IPS-20b (cell line): ENCODE measurements around the gene GPR176.

Experiments used
- H3K27ac ChIP-seq: one replicate; pipeline ENCODE4 v1.5.1; 2013; ENCODE audit warnings: low read length
- H3K27me3 ChIP-seq: 2 replicates; pipeline ENCODE4 v1.6.1; 2013; ENCODE audit warnings: mild to moderate bottlenecking, low read length, inconsistent platforms; ENCODE audit not compliant: insufficient read depth
- H3K36me3 ChIP-seq: 2 replicates; pipeline ENCODE4 v1.6.1; 2013; ENCODE audit warnings: low read depth, mild to moderate bottlenecking, inconsistent platforms, low read length, moderate library complexity; ENCODE audit not compliant: insufficient read depth
- H3K4me1 ChIP-seq: 2 replicates; pipeline ENCODE4 v1.6.1; 2013; ENCODE audit warnings: mild to moderate bottlenecking, control low read depth, inconsistent platforms, low read length, moderate library complexity; ENCODE audit not compliant: insufficient read depth
- H3K4me3 ChIP-seq: 2 replicates; pipeline ENCODE4 v1.5.1; 2013; ENCODE audit warnings: mild to moderate bottlenecking, low read length, inconsistent platforms
- H3K9ac ChIP-seq: 2 replicates; pipeline ENCODE4 v1.6.1; 2013; ENCODE audit warnings: low read depth, mild to moderate bottlenecking, inconsistent platforms, low read length, moderate library complexity
- H3K9me3 ChIP-seq: 2 replicates; pipeline ENCODE4 v1.6.1; 2013; ENCODE audit warnings: mild to moderate bottlenecking, low read depth, low read length, inconsistent platforms; ENCODE audit not compliant: insufficient read depth

Gene GPR176, protein sequence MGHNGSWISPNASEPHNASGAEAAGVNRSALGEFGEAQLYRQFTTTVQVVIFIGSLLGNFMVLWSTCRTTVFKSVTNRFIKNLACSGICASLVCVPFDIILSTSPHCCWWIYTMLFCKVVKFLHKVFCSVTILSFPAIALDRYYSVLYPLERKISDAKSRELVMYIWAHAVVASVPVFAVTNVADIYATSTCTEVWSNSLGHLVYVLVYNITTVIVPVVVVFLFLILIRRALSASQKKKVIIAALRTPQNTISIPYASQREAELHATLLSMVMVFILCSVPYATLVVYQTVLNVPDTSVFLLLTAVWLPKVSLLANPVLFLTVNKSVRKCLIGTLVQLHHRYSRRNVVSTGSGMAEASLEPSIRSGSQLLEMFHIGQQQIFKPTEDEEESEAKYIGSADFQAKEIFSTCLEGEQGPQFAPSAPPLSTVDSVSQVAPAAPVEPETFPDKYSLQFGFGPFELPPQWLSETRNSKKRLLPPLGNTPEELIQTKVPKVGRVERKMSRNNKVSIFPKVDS

DNA sequence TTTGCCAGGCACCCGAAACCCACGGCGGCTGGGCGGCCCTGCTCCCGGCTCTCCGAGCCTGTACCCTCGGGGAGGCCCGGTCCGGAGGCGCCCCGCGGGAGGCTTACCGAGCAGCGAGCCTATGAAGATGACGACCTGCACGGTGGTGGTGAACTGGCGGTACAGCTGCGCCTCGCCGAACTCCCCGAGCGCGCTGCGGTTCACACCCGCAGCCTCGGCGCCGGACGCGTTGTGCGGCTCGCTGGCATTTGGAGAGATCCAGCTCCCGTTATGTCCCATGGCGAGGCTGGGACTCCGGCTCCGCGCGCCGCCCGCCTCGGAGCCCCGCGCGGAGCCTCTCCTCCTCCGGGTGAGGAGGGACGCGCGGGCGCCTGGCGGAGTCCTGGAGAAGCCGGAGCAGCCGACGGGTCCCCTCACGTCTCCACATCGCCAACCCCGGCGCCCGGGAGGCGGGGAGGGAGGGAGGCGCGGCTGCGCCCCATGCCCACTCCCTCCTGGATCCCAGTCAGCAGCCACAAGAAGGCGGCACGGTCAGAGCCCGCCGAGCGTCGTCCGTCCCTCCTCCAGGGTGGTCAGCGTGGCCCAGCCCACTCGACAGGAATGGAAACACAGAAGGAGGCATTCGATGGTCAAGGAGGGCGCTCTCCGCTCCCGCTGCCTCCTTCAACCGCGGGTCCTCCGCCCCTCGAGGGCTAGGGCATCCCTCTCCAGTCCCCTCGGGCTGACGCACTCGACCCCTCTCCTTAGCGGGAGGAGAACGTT is at the start of gene GPR176:
GPR176 (minus strand) TSS at position 519 of the 762 bp plus-strand sequence; CDS start at position 279, 240 bp downstream.
- peak within 1 kb of the TSS; percentile 67 for H3K27ac ChIP-seq
- peak within 1 kb of the TSS; percentile 91 for H3K9ac ChIP-seq
- H3K36me3 ChIP-seq, result peaks cover 22% of the 10 kb centered on the region; the same call in 1 of the 2 replicates
- H3K4me3 ChIP-seq, result peak within 1 kb of the TSS; percentile 94
- peaks cover 24% of the 10 kb centered on the region; the same call in 1 of the 2 replicates for H3K4me1 ChIP-seq
- H3K9me3 ChIP-seq, result no peaks in the 10 kb centered on the region
- peaks cover 20% of the 10 kb centered on the region for H3K27me3 ChIP-seq

DNA sequence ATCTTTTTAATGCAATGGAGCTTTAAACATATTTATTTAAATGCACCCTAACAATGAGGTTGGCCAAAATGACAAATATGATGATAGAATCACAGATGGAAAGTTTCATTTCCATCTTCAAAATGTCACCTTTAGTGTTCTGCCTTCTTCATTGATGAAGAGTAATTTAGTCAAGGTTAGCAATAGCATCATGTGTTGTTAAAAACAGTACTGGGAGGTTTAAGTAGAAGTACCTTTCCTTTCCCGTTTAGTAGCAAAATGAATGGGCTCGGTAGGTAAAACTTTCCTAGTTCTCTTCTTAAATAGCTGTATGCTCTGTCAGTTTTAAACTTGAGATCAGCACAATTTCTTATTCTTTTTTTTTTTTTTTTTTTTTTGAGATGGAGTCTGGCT is 48.9 kb upstream of the GPR176 start:
- H3K9me3 ChIP-seq, result no peaks in the 10 kb centered on the region
- H3K9ac ChIP-seq, result no peak overlapping the region
- no peak overlapping the region for H3K27ac ChIP-seq
- H3K27me3 ChIP-seq, result no peaks in the 10 kb centered on the region
- peaks cover 74% of the 10 kb centered on the region for H3K36me3 ChIP-seq
- no peaks in the 10 kb centered on the region for H3K4me1 ChIP-seq
- no peak overlapping the region for H3K4me3 ChIP-seq

DNA sequence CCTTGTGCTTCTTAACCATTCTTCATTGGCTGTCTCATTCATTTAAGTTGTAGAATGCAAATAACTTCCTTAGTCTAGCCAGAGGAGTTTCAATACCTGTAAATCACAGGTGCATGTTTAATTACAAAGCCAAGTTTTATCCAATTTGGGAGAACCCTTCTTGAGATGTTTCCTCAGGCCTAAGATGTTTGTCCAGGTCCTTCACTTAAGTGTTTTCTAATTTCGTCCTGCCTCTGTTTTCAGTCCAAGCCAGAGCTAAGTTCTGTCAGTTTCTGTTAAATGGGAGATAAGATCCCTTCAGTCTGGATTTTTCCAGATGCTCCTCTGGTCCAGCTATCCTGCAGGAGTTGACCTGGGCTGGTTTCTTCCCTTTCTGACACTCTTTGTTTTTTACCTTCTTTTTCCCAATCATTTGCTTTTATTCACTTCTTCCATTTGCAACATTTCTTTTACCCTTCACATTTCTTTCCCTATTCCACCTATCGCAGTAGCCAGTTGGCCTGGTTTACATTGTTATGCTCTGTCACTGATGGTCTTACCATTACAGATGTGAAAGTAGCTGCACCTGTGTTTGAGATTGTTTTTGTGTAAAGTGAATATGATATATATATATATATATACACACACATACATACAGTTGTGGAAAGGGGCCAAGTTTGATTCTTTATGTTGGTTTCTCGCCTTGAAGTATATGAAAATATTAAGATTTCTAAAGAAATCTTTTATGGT is 48.4 kb upstream of the GPR176 start:
- H3K4me1 ChIP-seq, result no peaks in the 10 kb centered on the region
- H3K27ac ChIP-seq, result no peak overlapping the region
- H3K9me3 ChIP-seq, result no peaks in the 10 kb centered on the region
- H3K27me3 ChIP-seq, result no peaks in the 10 kb centered on the region
- H3K9ac ChIP-seq, result no peak overlapping the region
- H3K36me3 ChIP-seq, result peaks cover 74% of the 10 kb centered on the region
- H3K4me3 ChIP-seq, result no peak overlapping the region

DNA sequence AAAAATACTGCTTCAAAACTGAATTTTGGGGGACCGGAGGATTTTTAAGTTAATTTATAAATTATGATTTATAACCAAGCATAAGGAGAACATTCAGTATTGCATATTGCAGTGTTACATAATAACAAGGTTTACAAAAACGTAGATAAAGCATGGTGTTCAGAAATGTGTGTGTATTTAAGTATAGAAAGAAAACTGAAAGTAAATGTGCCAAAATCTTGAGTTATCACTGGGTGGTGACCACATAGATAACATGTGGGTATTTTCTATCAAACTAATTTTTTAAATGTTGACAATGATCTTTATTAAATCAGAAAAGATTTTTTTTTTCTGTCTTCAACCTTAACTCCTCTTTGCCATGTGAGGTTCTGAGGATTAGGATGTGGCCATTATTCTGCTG is 46.5 kb upstream of the GPR176 start:
- Histone ChIP-seq H3K9me3 (no peaks in the 10 kb centered on the region), H3K9ac (no peak overlapping the region), H3K27me3 (no peaks in the 10 kb centered on the region), H3K36me3 (peaks cover 80% of the 10 kb centered on the region), H3K4me1 (no peaks in the 10 kb centered on the region), H3K27ac (no peak overlapping the region), H3K4me3 (no peak overlapping the region)

DNA sequence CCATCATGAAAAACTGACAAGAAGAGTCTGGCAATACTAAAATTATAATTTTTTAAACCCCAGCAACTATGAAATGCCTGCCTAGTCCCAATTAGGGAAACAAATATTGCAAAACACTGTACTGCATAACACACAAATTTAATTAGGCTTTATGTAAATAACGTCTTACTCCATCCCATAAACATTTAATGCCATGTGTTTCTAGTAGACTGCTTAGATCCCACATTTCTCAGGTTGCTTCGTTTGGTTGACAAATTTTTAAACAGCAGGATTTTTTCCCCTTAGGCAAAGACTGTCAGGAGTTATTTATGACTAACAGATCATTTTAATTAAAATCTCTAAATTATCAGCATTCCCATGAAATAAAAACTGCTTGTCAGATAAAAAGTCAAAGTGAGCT is 43.7 kb upstream of the GPR176 start:
- H3K36me3 ChIP-seq, result peaks cover 91% of the 10 kb centered on the region
- H3K27me3 ChIP-seq, result no peaks in the 10 kb centered on the region
- H3K27ac ChIP-seq, result no peak overlapping the region
- H3K4me1 ChIP-seq, result no peaks in the 10 kb centered on the region
- H3K9me3 ChIP-seq, result no peaks in the 10 kb centered on the region
- H3K9ac ChIP-seq, result no peak overlapping the region
- no peak overlapping the region for H3K4me3 ChIP-seq

DNA sequence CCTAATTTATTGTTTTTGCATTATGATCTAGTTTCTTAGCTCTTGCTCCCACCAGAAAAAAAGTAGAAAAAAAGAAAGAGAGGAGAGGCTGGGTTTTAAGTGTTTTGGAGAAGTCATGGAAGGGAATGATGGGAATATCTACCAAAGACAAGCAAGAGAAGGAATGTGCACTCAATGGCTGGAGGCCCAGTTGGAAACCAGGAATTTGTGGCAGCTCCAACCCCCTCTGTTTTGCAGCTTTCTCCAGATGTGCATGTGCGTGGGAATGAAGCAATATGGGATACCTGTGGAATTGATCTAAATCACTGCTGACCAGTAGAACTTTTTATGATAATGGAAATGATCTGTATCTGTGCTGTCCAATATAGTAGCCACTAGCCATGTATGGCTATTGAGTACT is 41.0 kb upstream of the GPR176 start:
- H3K4me1 ChIP-seq, result no peaks in the 10 kb centered on the region
- peaks cover 92% of the 10 kb centered on the region for H3K36me3 ChIP-seq
- H3K27ac ChIP-seq, result no peak overlapping the region
- H3K9ac ChIP-seq, result no peak overlapping the region
- H3K9me3 ChIP-seq, result no peaks in the 10 kb centered on the region
- H3K27me3 ChIP-seq, result no peaks in the 10 kb centered on the region
- no peak overlapping the region for H3K4me3 ChIP-seq

DNA sequence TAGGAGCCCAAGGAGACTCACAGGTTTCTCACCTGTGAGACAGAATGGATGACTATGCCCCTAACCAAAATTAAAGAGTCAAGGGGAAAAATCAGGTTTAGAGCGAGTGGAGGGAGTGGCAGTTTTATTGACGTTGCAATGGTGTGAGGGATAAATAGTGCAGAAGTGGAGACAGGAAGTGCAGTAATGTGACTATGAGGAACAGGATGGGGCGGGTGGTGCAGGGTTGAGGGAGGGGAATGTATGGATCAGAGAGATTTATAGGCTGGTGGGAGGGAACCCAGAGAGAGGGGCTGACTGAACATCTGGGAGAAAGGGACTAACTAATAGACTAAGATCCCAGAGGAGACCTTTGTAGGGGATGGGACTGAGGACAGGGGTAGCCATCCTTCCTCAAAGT is 40.3 kb upstream of the GPR176 start:
- Histone ChIP-seq H3K9ac (no peak overlapping the region), H3K27ac (no peak overlapping the region), H3K4me1 (no peaks in the 10 kb centered on the region), H3K27me3 (no peaks in the 10 kb centered on the region), H3K4me3 (no peak overlapping the region), H3K9me3 (no peaks in the 10 kb centered on the region), H3K36me3 (peaks cover 92% of the 10 kb centered on the region)

DNA sequence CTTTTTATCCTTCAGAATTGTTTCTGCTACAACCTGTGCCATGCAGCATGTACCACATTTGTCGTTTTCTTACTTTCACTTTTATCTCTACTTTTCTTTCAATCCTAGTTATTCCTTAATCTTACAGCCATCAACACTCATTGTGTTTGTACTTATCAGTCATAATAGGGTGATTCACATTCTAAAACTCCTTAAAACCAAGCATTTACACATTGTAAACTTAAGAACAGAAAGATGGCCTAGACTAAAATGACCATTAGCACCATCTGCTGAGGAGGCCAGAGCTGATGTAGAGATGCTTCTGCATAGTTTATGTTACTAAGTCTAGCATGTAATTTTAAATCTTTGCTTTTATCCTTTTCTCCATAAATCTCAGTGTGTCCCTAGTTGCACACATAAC is 39.3 kb upstream of the GPR176 start:
- Histone ChIP-seq H3K4me1 (no peaks in the 10 kb centered on the region), H3K36me3 (peaks cover 96% of the 10 kb centered on the region), H3K27me3 (no peaks in the 10 kb centered on the region), H3K9me3 (no peaks in the 10 kb centered on the region), H3K9ac (no peak overlapping the region), H3K4me3 (no peak overlapping the region), H3K27ac (no peak overlapping the region)

DNA sequence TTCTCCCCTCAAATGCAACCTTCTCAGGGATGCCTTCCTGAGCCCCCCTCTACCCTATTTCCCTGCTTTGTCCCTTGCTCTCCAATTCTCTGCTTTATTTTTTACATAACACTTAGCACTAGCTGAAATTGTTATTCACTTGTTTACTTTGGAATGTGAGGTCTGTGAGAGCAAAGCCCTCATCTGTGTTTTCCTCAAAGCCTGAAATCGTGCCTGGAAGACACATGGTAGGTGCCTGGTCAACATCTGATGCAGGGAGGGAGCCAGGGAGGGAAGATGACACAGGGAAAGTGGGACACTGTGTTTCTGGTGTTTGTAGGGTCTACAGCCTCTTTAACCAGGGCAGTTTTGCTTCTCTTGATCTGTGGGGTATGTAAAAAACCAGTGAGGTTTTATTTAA is 37.4 kb upstream of the GPR176 start:
- Histone ChIP-seq H3K9me3 (no peaks in the 10 kb centered on the region), H3K27me3 (no peaks in the 10 kb centered on the region), H3K9ac (no peak overlapping the region), H3K4me3 (no peak overlapping the region), H3K4me1 (no peaks in the 10 kb centered on the region), H3K36me3 (peaks cover 94% of the 10 kb centered on the region), H3K27ac (no peak overlapping the region)

DNA sequence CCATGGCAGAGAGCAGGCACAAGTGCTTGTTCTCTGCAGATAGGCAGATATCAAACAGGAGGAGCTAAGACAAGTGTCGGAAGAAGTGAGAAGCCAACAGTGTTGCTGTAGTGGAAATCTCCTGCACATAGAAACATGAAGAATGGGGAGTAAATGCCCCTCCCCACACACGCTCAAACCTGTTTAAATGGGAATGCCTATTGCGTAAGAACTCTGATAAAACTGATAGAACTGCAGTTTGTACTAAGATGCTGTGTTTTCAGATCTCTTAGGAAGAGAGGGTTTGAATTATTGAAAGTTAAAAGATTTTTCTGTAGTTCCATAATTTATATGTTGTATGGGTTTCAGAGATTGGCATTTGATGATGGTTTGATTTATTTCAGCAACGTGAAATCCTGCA is 33.5 kb upstream of the GPR176 start:
- peaks cover 88% of the 10 kb centered on the region for H3K36me3 ChIP-seq
- no peaks in the 10 kb centered on the region for H3K4me1 ChIP-seq
- H3K27me3 ChIP-seq, result no peaks in the 10 kb centered on the region
- no peaks in the 10 kb centered on the region for H3K9me3 ChIP-seq
- H3K4me3 ChIP-seq, result no peak overlapping the region
- H3K9ac ChIP-seq, result no peak overlapping the region
- H3K27ac ChIP-seq, result no peak overlapping the region

DNA sequence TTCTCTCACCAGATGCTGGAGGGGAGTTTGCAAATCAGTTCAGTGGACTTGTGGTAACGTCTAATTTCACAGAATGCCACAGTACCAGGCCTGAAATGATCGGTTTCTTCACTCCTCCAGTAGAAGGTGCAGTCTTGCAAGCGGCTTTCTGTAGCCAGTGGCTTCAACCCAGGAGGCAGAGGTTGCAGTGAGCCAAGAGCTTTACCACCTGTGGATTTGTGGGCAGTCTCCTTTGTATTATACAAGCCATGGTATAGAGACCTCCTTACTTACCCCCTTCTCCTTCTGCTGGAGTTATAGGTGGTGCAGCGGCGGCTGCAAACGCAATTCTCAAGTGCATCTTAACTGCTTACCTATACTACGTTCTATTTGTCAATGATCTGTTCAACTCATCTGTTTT is 31.5 kb upstream of the GPR176 start:
- Histone ChIP-seq H3K9me3 (no peaks in the 10 kb centered on the region), H3K9ac (no peak overlapping the region), H3K4me1 (no peaks in the 10 kb centered on the region), H3K4me3 (no peak overlapping the region), H3K27me3 (no peaks in the 10 kb centered on the region), H3K36me3 (peaks cover 88% of the 10 kb centered on the region), H3K27ac (no peak overlapping the region)
